Measurements from ENCODE around the gene RNU6-9.

- no peak for TF ChIP-seq EZH2 (IDR thresholded peaks at IDR 0.05)
- no peak for TF ChIP-seq CTCF (IDR thresholded peaks at IDR 0.05)
Observed at GRCh38 chr19:854549-854948, 38.7 kb upstream of the RNU6-9 start.
